ENCODE measurements around the gene FOXO1.

- TF ChIP-seq POLR2A (IDR thresholded peaks at IDR 0.05), result no peak
- TF ChIP-seq CTCF (IDR thresholded peaks at IDR 0.05), result no peak
Measured at GRCh38 chr13:40519637-40520036, 146.8 kb downstream of the FOXO1 start.
